ENCODE results near the gene RAVER2. TPM values are rescaled to one million over a fixed set of nuclear protein-coding genes. Genes with fewer than 3 reads are reported as not detected.

RAVER2 gene
- total RNA-seq, 1 donor from 2014 or later = 18.6 TPM

DNA sequence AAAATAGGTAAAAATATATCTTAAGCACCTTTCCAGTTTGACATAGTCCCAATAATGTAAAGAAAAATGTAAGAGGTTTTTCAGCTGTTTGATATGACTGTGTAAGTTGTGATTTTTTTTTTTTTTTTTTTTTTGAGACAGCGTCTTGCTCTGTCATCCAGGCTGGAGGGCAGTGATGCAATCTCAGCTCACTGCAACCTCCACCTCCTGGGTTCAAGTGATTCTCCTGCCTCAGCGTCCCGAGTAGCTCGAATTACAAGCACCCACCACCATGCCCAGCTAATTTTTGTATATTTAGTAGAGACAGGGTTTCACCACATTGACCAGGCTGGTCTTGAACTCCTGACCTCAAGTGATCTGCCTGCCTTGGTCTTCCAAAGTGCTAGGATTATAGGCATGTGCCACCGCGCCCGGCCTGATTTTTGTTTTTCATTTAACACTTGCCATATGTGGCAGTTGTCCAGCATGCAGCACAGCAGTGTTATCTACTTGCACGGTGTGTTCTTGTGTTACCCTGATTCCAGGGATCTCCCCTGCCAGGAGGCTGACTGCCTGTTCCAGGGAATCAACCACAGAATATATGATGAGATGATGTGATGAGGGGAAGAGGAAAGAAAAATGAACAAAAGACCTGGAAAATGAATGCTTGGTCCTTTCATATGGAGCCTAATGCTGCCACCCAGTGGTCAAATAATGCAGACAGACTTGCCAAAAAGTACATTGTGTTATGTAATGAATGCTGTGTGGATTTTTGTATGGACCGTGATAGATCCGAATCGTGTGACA is 79.0 kb downstream of the RAVER2 start:
- peak; percentile 77 for TF ChIP-seq CTCF (IDR thresholded peaks at IDR 0.05; ENCODE audit: unreplicated experiment)
- Mint-ChIP-seq H3K27me3 (ENCODE audit: low read depth) (no peaks in the 10 kb centered on the region), H3K9me3 (peaks cover 12% of the 10 kb centered on the region), H3K27ac (no peak overlapping the region), H3K4me3 (no peak overlapping the region), H3K36me3 (peaks cover 21% of the 10 kb centered on the region), H3K4me1 (no peaks in the 10 kb centered on the region)
- peak in 1 of 2 experiments; percentile 67 for DNase-seq (ENCODE audit: low spot score in 2 of 2, unreplicated experiment in 2 of 2)

- no peaks in the 10 kb centered on the region for H3K4me1 Mint-ChIP-seq
- no peak overlapping the region for H3K4me3 Mint-ChIP-seq
- peaks cover 4% of the 10 kb centered on the region for H3K36me3 Mint-ChIP-seq
- H3K27me3 Mint-ChIP-seq (ENCODE audit: low read depth) = no peaks in the 10 kb centered on the region
- no peak for TF ChIP-seq CTCF (IDR thresholded peaks at IDR 0.05; ENCODE audit: unreplicated experiment)
- H3K27ac Mint-ChIP-seq = no peak overlapping the region
- no peak for DNase-seq (ENCODE audit: low spot score in 2 of 2, unreplicated experiment in 2 of 2)
- no peaks in the 10 kb centered on the region for H3K9me3 Mint-ChIP-seq
These were observed 82.1 kb downstream of the RAVER2 start for GRCh38 chr1:64826991-64827390.

GRCh38 chr1:64828829-64829228 is 84.0 kb downstream of the RAVER2 start:
- no peak for DNase-seq (ENCODE audit: low spot score in 2 of 2, unreplicated experiment in 2 of 2)
- no peak for TF ChIP-seq CTCF (IDR thresholded peaks at IDR 0.05; ENCODE audit: unreplicated experiment)
- Mint-ChIP-seq H3K27me3 (ENCODE audit: low read depth) (no peaks in the 10 kb centered on the region), H3K27ac (no peak overlapping the region), H3K36me3 (peaks cover 18% of the 10 kb centered on the region), H3K4me3 (no peak overlapping the region), H3K9me3 (no peaks in the 10 kb centered on the region), H3K4me1 (no peaks in the 10 kb centered on the region)

- TF ChIP-seq CTCF (IDR thresholded peaks at IDR 0.05; ENCODE audit: unreplicated experiment) = no peak
- Mint-ChIP-seq H3K4me3 (no peak overlapping the region), H3K4me1 (no peaks in the 10 kb centered on the region), H3K9me3 (no peaks in the 10 kb centered on the region), H3K36me3 (peaks cover 24% of the 10 kb centered on the region), H3K27ac (no peak overlapping the region), H3K27me3 (ENCODE audit: low read depth) (no peaks in the 10 kb centered on the region)
- DNase-seq (ENCODE audit: low spot score in 2 of 2, unreplicated experiment in 2 of 2) = no peak
These were observed 84.6 kb downstream of the RAVER2 start for GRCh38 chr1:64829411-64830029.

DNA sequence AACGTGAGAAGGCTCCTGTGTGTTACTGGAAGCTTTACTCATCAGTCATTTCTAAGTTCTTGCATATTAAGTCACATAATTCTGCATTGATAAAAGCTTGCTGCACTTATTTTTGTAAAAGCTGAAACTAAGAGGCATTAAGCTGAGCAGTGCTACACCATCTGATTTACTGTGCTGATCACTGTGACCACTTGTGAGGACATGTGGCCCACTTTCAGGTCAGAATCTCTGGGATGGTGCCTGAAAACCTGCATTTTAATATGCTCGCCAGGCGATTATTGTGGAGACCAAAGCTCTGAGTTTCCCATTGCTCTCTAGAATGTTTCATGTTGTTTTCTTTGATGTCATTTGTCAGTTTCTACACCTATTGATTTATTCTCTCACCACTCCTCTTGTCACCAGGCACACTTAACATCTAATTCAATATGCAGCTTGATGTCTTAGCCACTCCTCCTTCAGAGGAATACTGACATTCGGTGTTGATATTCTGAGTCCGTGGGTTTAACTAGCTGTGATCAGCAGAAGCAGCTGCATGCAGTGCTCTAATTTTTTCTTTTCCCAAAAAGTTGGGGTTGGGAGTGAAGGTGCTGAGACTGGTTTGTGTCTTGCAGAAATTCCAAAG is 85.3 kb downstream of the RAVER2 start:
- no peak for DNase-seq (ENCODE audit: low spot score in 2 of 2, unreplicated experiment in 2 of 2)
- H3K27me3 Mint-ChIP-seq (ENCODE audit: low read depth) = no peaks in the 10 kb centered on the region
- H3K9me3 Mint-ChIP-seq = no peaks in the 10 kb centered on the region
- TF ChIP-seq CTCF (IDR thresholded peaks at IDR 0.05; ENCODE audit: unreplicated experiment) = no peak
- H3K4me1 Mint-ChIP-seq = no peaks in the 10 kb centered on the region
- H3K36me3 Mint-ChIP-seq = peaks cover 24% of the 10 kb centered on the region
- no peak overlapping the region for H3K4me3 Mint-ChIP-seq
- no peak overlapping the region for H3K27ac Mint-ChIP-seq
